Stimulated activated memory B cell treated with anti-CD40 and anti-IgM and Interleukin-4, amounts not matched to agents 10 μg/mL and 1 μg/mL and 100 μg/mL, for 72 hours (primary cell): ENCODE data around the gene MACROD2.
"Not testable (repeated sequence)": the region's sequence is repeated elsewhere in the genome, so short reads cannot be mapped to it uniquely, and the experiment has no call there.

Experiments
- ATAC-seq: fragments of 150-1000 bp; cut with Tn5 transposase; 2 replicates; pipeline ENCODE4 v1.10.0; 2021
- H3K27ac Mint-ChIP-seq: one replicate; pipeline ENCODE4 v1.8.0; 2022; ENCODE audit warnings: mild to moderate bottlenecking, mixed read lengths
- H3K27me3 Mint-ChIP-seq: one replicate; pipeline ENCODE4 v1.8.0; 2022; ENCODE audit warnings: mixed read lengths
- H3K36me3 Mint-ChIP-seq: one replicate; pipeline ENCODE4 v1.8.0; 2022; ENCODE audit warnings: mixed read lengths
- H3K4me1 Mint-ChIP-seq: one replicate; pipeline ENCODE4 v1.8.0; 2022; ENCODE audit warnings: mixed read lengths
- H3K4me3 Mint-ChIP-seq: one replicate; pipeline ENCODE4 v1.8.0; 2022; ENCODE audit warnings: mild to moderate bottlenecking, moderate library complexity, mixed read lengths
- H3K9me3 Mint-ChIP-seq: one replicate; pipeline ENCODE4 v1.8.0; 2022; ENCODE audit warnings: mixed read lengths

The MACROD2 gene

GRCh38 chr20:16011056-16011455 lies 2015.7 kb downstream of the MACROD2 start:
- no peaks in the 10 kb centered on the region for H3K36me3 Mint-ChIP-seq
- H3K4me3 Mint-ChIP-seq: no peak overlapping the region
- no peaks in the 10 kb centered on the region for H3K4me1 Mint-ChIP-seq
- no peaks in the 10 kb centered on the region for H3K27me3 Mint-ChIP-seq
- H3K9me3 Mint-ChIP-seq: no peaks in the 10 kb centered on the region
- H3K27ac Mint-ChIP-seq: peak overlapping the region; percentile 4
- no peak for ATAC-seq

- Mint-ChIP-seq H3K27ac (peak overlapping the region; percentile 4), H3K4me1 (no peaks in the 10 kb centered on the region), H3K27me3 (no peaks in the 10 kb centered on the region), H3K9me3 (no peaks in the 10 kb centered on the region), H3K36me3 (no peaks in the 10 kb centered on the region), H3K4me3 (no peak overlapping the region)
- no peak for ATAC-seq
Observed at GRCh38 chr20:16011519-16011918, 2016.2 kb downstream of the MACROD2 start.

- H3K27ac Mint-ChIP-seq: peak overlapping the region; percentile 5
- H3K4me1 Mint-ChIP-seq, ATAC-seq, H3K27me3 Mint-ChIP-seq, H3K9me3 Mint-ChIP-seq, H3K36me3 Mint-ChIP-seq, H3K4me3 Mint-ChIP-seq: not testable (repeated sequence)
Observed at GRCh38 chr20:16012934-16013333, 2017.6 kb downstream of the MACROD2 start.

- peaks cover 8% of the 10 kb centered on the region for H3K36me3 Mint-ChIP-seq
- H3K27ac Mint-ChIP-seq: no peak overlapping the region
- peaks cover 5% of the 10 kb centered on the region for H3K9me3 Mint-ChIP-seq
- no peaks in the 10 kb centered on the region for H3K27me3 Mint-ChIP-seq
- ATAC-seq: no peak
- H3K4me3 Mint-ChIP-seq: no peak overlapping the region
- no peaks in the 10 kb centered on the region for H3K4me1 Mint-ChIP-seq
Observed at GRCh38 chr20:16013631-16014030, 2018.3 kb downstream of the MACROD2 start.

DNA sequence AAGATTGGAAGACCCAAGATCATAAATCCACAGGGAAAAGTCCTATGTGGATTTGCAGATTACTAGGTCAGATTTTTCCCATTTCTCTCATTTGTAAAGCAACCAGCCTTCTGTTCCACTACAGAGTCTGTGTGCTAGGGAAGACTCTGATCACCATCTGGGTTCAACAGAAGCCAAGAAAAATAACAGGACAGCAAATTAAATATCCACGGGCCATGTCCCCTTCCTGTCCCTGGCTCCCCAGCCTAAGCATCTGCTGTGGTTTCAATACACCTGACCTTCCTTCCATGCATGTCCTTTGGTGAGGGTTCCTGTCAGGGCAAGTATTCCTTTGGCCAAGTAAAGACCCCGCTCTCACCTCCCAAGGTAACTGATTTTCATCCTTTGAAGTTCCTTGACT lies 2019.1 kb downstream of the MACROD2 start:
- ATAC-seq: no peak
- peaks cover 8% of the 10 kb centered on the region for H3K36me3 Mint-ChIP-seq
- no peak overlapping the region for H3K27ac Mint-ChIP-seq
- no peaks in the 10 kb centered on the region for H3K27me3 Mint-ChIP-seq
- H3K4me1 Mint-ChIP-seq: no peaks in the 10 kb centered on the region
- H3K9me3 Mint-ChIP-seq: peaks cover 5% of the 10 kb centered on the region
- H3K4me3 Mint-ChIP-seq: no peak overlapping the region

DNA sequence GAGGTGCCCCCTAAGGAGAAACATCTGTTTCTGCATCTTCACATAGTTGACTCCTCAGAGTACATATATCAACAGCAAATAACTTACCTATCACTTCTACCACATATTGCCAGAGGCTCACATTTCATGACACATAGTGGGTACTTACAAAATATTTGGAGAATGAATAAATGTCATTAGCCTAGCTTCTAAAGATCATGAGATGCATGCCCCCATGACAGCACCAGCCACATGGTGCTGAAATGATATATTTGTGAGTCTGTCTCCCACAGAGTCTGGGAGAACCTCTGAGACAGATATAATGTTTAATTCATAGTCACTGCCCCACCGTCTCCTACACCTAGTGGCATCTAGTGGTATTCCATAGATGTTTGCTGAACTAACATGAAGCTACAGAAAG lies 2022.3 kb downstream of the MACROD2 start:
- peaks cover 5% of the 10 kb centered on the region for H3K9me3 Mint-ChIP-seq
- H3K36me3 Mint-ChIP-seq: peaks cover 8% of the 10 kb centered on the region
- no peak overlapping the region for H3K4me3 Mint-ChIP-seq
- no peaks in the 10 kb centered on the region for H3K27me3 Mint-ChIP-seq
- no peaks in the 10 kb centered on the region for H3K4me1 Mint-ChIP-seq
- no peak for ATAC-seq
- H3K27ac Mint-ChIP-seq: no peak overlapping the region

DNA sequence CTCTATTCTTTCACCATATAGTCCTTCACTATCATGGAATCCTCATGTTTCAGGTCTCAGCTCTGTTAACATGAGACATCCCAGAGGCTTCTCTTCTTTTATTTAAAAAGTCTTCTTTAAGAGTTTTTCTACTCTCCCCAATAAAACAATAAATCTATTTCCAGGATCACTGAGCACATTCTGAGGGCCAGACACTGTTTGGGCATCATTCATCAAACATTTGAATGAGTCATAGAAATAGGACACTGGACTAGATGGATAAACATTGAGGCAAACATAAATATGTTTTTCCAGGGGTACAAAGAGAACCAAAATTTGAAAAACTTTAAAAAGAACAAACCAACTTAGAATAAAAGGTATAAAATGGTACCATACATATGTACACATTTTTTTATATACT lies 2023.6 kb downstream of the MACROD2 start:
- Mint-ChIP-seq H3K4me1 (peaks cover 3% of the 10 kb centered on the region), H3K27ac (no peak overlapping the region), H3K4me3 (no peak overlapping the region), H3K36me3 (peaks cover 8% of the 10 kb centered on the region), H3K9me3 (peaks cover 5% of the 10 kb centered on the region), H3K27me3 (no peaks in the 10 kb centered on the region)
- no peak for ATAC-seq

DNA sequence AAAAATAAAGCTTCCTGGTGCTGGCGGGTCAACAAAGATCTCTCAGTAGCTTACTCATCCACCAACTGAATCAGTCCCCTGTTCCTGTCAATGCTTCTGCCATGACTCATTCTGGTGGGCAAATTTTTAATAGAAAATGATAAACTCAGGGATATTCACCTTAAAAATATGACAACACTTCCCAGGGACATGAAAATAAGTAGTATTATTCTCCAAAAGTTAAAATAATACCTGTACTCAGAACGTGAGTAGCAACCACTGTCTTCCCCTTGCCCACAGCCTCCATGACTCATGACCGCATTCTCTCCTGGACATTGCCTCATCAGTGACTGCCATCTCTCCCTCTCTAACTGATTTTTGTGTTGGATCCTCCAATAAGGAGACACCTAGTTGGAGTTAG lies 2025.7 kb downstream of the MACROD2 start:
- peaks cover 8% of the 10 kb centered on the region for H3K36me3 Mint-ChIP-seq
- H3K4me3 Mint-ChIP-seq: no peak overlapping the region
- H3K9me3 Mint-ChIP-seq: peaks cover 6% of the 10 kb centered on the region
- no peak for ATAC-seq
- peaks cover 13% of the 10 kb centered on the region for H3K4me1 Mint-ChIP-seq
- H3K27ac Mint-ChIP-seq: no peak overlapping the region
- H3K27me3 Mint-ChIP-seq: no peaks in the 10 kb centered on the region

DNA sequence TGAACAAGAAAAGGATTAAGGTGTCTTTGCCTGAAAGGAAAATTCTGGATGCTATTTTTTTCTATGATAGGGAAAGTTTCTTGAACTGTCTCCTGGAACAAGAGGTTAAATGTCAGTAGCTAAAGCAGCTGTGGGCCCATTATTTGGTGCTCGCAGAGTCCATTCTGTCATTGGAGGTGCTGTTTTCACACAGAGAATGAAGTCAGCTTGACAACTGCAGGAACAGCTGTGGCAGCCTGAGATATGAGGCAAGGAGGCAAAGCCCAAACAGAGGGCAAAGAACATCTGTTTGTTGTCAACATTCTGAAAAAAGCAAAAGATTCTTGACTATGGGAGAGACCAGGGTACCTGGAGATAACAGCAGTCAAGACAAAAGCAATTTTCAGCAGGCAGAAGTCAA lies 2029.8 kb downstream of the MACROD2 start:
- peaks cover 16% of the 10 kb centered on the region for H3K36me3 Mint-ChIP-seq
- peaks cover 42% of the 10 kb centered on the region for H3K4me1 Mint-ChIP-seq
- no peaks in the 10 kb centered on the region for H3K27me3 Mint-ChIP-seq
- H3K9me3 Mint-ChIP-seq: peaks cover 6% of the 10 kb centered on the region
- no peak overlapping the region for H3K4me3 Mint-ChIP-seq
- no peak for ATAC-seq
- H3K27ac Mint-ChIP-seq: peak overlapping the region; percentile 48

DNA sequence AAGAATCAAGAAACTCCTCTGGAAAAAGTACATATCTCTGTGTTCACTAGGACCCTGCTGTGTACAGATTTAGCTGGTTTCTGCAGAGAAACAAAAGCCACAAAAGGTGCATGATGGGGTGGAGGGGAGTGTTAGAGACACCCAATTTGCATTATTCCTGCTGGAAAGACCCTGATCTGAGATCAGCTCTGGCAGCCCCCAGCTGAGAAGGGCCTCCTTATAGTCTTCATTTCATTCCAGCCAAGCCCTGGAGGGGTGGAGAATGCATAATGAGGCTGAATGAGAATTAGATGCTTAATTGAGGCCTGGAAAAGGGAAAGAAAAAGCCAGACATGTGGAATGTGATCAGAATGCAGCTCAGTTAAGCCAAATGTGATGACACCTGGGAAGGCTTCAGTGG lies 2032.4 kb downstream of the MACROD2 start:
- Mint-ChIP-seq H3K27me3 (no peaks in the 10 kb centered on the region), H3K27ac (peak overlapping the region; percentile 70), H3K4me1 (peaks cover 49% of the 10 kb centered on the region), H3K4me3 (no peak overlapping the region), H3K36me3 (peaks cover 22% of the 10 kb centered on the region), H3K9me3 (peaks cover 11% of the 10 kb centered on the region)
- no peak for ATAC-seq

- Mint-ChIP-seq H3K27me3 (no peaks in the 10 kb centered on the region), H3K36me3 (peaks cover 22% of the 10 kb centered on the region), H3K27ac (peak overlapping the region; percentile 70), H3K4me3 (peak overlapping the region; percentile 12), H3K9me3 (peaks cover 11% of the 10 kb centered on the region), H3K4me1 (peaks cover 51% of the 10 kb centered on the region)
- peak; percentile 93 for ATAC-seq
Observed at GRCh38 chr20:16028923-16029322, 2033.6 kb downstream of the MACROD2 start.

DNA sequence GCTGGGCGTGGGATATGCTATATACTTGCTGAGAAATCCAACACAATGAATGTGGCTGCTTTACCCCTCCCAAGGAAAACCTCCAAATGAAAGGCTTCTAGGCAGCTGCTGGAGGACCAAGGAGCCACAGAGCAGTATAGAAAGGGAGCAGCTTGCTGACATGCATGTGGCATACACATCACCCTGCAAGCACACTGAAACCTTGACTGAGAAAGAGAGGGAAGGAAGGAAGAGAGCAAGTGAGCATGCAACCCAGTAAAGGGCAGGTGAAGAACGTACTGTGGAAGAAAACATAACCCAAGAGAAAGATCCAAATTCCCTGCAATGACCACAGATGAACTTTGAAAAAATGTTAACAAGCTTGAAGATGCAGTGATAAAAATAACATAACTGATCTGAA lies 2034.9 kb downstream of the MACROD2 start:
- peaks cover 43% of the 10 kb centered on the region for H3K4me1 Mint-ChIP-seq
- no peak overlapping the region for H3K4me3 Mint-ChIP-seq
- peaks cover 22% of the 10 kb centered on the region for H3K36me3 Mint-ChIP-seq
- peaks cover 11% of the 10 kb centered on the region for H3K9me3 Mint-ChIP-seq
- no peak overlapping the region for H3K27ac Mint-ChIP-seq
- H3K27me3 Mint-ChIP-seq: no peaks in the 10 kb centered on the region
- no peak for ATAC-seq

- Mint-ChIP-seq H3K27ac (no peak overlapping the region), H3K4me3 (no peak overlapping the region), H3K9me3 (peaks cover 3% of the 10 kb centered on the region), H3K27me3 (no peaks in the 10 kb centered on the region), H3K4me1 (peaks cover 37% of the 10 kb centered on the region), H3K36me3 (peaks cover 6% of the 10 kb centered on the region)
- ATAC-seq: no peak
Observed at GRCh38 chr20:16035576-16035975, 2040.3 kb downstream of the MACROD2 start.

DNA sequence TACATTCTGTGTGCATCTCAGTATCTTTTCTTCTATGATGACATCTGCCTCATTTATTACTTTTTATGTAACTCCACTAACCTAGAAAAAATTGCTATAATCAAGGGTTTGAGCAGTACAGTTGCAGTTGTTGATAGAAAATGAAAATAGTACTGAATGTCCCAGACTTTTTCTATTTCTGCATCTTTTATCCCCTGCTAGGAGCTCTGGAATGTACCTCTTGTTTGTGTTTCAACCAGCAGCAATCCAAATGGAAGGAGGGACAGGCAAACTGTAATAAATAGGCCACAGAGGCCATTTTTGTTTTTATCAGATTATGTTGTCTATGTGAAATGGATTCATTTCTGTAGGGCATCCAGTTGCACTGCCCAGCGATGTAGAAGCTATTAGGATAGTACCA lies 2041.0 kb downstream of the MACROD2 start:
- Mint-ChIP-seq H3K27me3 (no peaks in the 10 kb centered on the region), H3K27ac (no peak overlapping the region), H3K4me1 (peaks cover 42% of the 10 kb centered on the region), H3K36me3 (peaks cover 6% of the 10 kb centered on the region), H3K9me3 (peaks cover 3% of the 10 kb centered on the region), H3K4me3 (no peak overlapping the region)
- ATAC-seq: no peak

GRCh38 chr20:16040742-16041141 lies 2045.4 kb downstream of the MACROD2 start:
- Mint-ChIP-seq H3K4me1 (peaks cover 65% of the 10 kb centered on the region), H3K9me3 (peaks cover 3% of the 10 kb centered on the region), H3K27ac (peak overlapping the region; percentile 80), H3K27me3 (no peaks in the 10 kb centered on the region), H3K36me3 (peaks cover 12% of the 10 kb centered on the region), H3K4me3 (peak overlapping the region; percentile 8)
- ATAC-seq: peak; percentile 91

- Mint-ChIP-seq H3K9me3 (peaks cover 3% of the 10 kb centered on the region), H3K4me3 (no peak overlapping the region), H3K27me3 (no peaks in the 10 kb centered on the region), H3K36me3 (peaks cover 12% of the 10 kb centered on the region), H3K27ac (peak overlapping the region; percentile 80), H3K4me1 (peaks cover 59% of the 10 kb centered on the region)
- no peak for ATAC-seq
Observed at GRCh38 chr20:16042731-16043130, 2047.4 kb downstream of the MACROD2 start.

DNA sequence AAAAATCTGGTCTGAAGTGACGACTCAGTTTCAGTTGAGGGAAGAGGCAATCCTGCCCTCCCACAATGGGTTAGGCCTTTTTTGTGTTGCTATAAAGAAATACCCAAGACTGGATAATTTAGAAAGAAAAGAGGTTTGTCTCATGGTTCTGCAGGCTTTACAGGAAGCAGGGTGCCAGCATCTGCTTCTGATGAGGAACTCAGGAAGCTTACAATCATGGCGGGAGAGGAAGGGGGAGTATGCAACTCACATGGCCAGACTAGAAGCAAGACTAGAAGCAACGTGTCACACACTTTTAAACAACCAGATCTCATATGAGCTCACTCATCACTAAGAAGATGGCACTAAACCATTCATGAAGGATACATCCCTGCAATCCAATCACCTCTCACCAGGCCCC lies 2048.6 kb downstream of the MACROD2 start:
- peaks cover 49% of the 10 kb centered on the region for H3K4me1 Mint-ChIP-seq
- H3K27me3 Mint-ChIP-seq: no peaks in the 10 kb centered on the region
- H3K4me3 Mint-ChIP-seq: no peak overlapping the region
- ATAC-seq: no peak
- H3K27ac Mint-ChIP-seq: peak overlapping the region; percentile 80
- H3K36me3 Mint-ChIP-seq: peaks cover 12% of the 10 kb centered on the region
- H3K9me3 Mint-ChIP-seq: peaks cover 3% of the 10 kb centered on the region
